PFSK-1 (cell line): Measurements from ENCODE around the gene CAMTA1.

Experiments used
- FOXP2 ChIP-seq: optimal IDR thresholded peaks from 2 replicates; pipeline ENCODE3; 2011; ENCODE audit warnings: borderline replicate concordance, control low read depth, inconsistent platforms; ENCODE audit not compliant: insufficient read depth; ENCODE audit errors: extremely low read length, extremely low read depth
- POLR2AphosphoS5 ChIP-seq: IDR thresholded peaks from 2 replicates; pipeline ENCODE4 v1.6.1; 2012; ENCODE audit warnings: low read depth, mild to moderate bottlenecking, control low read depth, low read length, moderate library complexity
- SIN3A ChIP-seq: IDR thresholded peaks from 2 replicates; pipeline ENCODE4 v1.6.1; 2012; ENCODE audit warnings: mild to moderate bottlenecking, low read length, moderate library complexity, borderline replicate concordance; ENCODE audit not compliant: insufficient read depth
- TAF1 ChIP-seq: IDR thresholded peaks from 2 replicates; pipeline ENCODE4 v1.6.1; 2012; ENCODE audit warnings: low read length, control low read depth, borderline replicate concordance; ENCODE audit not compliant: insufficient read depth
- TF ChIP-seq, protein P1 (sequence below), 2 experiments: IDR thresholded peaks; 2 replicates each; pipeline versions ENCODE4 v1.6.1 to v1.8.0; 2011 to 2012; ENCODE audit warnings: low read depth in 2 of 2, low read length in 2 of 2, control low read depth in 1 of 2, inconsistent platforms in 1 of 2, mild to moderate bottlenecking in 1 of 2, moderate library complexity in 1 of 2; ENCODE audit not compliant: insufficient read depth in 1 of 2

Gene CAMTA1

DNA sequence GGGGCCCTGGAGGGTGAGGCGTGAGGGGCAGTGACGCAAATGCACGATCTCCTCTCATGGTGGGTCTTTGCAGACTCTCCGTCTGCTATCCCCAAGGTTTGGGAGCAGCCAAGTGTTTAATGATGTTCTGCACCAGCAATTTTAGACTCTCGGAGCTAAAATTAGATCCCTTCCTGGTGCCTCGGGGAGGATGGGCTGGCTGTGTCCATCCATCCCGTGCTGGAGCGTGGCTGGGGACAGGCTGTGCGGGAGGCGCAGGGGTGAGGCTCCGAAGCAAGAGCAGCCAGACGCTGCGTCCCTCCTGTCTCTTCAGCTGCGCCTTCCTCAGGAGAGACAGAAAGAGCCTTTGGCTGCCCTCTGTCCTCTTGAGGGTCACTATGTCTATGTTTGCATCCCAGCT lies 387.6 kb downstream of the CAMTA1 start:
- no peak for TF ChIP-seq POLR2AphosphoS5

GRCh38 chr1:7174561-7174960 lies 389.3 kb downstream of the CAMTA1 start:
- TF ChIP-seq, protein P1, sequence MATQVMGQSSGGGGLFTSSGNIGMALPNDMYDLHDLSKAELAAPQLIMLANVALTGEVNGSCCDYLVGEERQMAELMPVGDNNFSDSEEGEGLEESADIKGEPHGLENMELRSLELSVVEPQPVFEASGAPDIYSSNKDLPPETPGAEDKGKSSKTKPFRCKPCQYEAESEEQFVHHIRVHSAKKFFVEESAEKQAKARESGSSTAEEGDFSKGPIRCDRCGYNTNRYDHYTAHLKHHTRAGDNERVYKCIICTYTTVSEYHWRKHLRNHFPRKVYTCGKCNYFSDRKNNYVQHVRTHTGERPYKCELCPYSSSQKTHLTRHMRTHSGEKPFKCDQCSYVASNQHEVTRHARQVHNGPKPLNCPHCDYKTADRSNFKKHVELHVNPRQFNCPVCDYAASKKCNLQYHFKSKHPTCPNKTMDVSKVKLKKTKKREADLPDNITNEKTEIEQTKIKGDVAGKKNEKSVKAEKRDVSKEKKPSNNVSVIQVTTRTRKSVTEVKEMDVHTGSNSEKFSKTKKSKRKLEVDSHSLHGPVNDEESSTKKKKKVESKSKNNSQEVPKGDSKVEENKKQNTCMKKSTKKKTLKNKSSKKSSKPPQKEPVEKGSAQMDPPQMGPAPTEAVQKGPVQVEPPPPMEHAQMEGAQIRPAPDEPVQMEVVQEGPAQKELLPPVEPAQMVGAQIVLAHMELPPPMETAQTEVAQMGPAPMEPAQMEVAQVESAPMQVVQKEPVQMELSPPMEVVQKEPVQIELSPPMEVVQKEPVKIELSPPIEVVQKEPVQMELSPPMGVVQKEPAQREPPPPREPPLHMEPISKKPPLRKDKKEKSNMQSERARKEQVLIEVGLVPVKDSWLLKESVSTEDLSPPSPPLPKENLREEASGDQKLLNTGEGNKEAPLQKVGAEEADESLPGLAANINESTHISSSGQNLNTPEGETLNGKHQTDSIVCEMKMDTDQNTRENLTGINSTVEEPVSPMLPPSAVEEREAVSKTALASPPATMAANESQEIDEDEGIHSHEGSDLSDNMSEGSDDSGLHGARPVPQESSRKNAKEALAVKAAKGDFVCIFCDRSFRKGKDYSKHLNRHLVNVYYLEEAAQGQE (IDR thresholded peaks at IDR 0.05; ENCODE audit: insufficient read depth in 1 of 2, low read depth in 2 of 2, low read length in 2 of 2): no peak
- TF ChIP-seq POLR2AphosphoS5 (no peak), TAF1 (no peak), SIN3A (no peak), FOXP2 (no peak)

GRCh38 chr1:7174980-7175906 lies 390.0 kb downstream of the CAMTA1 start:
- TF ChIP-seq FOXP2 (no peak), TAF1 (no peak), POLR2AphosphoS5 (no peak), SIN3A (no peak)
- TF ChIP-seq, protein P1 (IDR thresholded peaks at IDR 0.05; ENCODE audit: insufficient read depth in 1 of 2, low read depth in 2 of 2, low read length in 2 of 2): no peak

DNA sequence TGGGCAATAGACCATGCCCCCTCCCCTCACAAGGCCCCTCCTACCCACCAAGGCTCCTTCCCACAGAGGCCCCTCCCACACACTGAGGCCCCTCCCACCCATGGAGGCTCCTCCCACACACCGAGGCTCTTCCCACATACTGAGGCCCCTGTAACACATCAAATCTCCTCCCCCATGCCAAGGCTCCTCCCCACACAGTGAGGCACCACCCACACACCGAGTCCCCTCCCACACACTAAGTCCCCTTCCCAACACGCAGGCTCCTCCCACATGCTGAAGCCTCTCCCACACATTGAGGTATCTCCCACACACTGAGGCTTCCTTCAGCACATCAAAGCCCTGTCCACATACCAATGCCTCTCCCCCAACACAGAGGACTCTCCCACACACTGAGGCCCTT lies 391.8 kb downstream of the CAMTA1 start:
- TF ChIP-seq, protein P1 (IDR thresholded peaks at IDR 0.05; ENCODE audit: insufficient read depth in 1 of 2, low read depth in 2 of 2, low read length in 2 of 2): no peak
- TF ChIP-seq POLR2AphosphoS5 (no peak), TAF1 (no peak), FOXP2 (no peak), SIN3A (no peak)

DNA sequence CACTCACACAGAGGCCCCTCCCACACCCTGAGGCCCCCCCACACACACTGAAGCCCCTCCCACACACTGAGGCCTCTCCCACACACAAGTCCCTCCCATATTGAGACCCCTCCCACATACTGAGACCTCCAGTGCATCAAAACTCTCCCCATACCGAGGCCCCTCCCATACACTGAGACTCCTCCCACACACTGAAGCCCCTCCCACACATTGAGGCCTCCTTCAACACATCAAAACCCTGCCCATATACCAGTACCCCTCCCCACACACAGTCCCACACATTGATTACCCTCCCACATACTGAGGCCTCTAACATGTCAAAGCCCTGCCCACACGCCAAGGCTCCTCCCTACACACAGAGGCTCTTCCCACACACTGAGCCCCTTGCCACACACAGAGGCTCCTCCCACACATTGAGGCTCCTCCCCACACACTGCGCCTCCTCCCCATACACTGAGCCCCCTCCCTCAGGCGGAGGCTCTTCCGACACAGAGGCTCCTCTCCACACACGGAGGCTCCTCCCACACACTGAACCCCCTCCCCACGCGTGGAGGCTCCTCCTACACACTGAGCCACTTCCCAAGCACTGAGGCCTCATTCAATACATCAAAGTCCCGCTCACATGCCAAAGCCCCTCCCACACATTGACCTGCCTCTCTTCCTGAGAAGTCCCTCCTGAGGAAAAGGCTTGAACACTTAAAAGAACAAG lies 392.3 kb downstream of the CAMTA1 start:
- TF ChIP-seq TAF1 (no peak), SIN3A (no peak)

DNA sequence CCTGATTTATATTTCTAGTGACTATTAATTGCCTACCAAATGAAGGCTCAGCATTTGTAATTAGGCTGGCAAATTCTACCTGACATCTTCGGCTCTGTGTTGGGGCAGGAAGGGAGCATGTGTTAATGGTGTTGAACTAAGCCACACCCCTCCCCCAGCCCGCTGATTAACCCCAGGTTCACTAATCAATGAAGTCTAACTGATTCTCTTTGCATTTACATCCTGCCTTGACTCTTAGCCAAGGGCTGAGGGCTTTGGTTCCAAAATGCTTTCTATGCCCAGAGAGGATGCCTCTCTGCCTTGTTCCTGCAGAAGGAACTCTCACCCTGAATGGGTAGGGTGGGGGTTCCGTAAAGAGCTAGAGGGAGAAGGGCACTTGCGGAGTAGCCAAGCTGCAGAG lies 393.1 kb downstream of the CAMTA1 start:
- TF ChIP-seq POLR2AphosphoS5 (no peak), FOXP2 (no peak), SIN3A (no peak), TAF1 (no peak)
- TF ChIP-seq, protein P1 (IDR thresholded peaks at IDR 0.05; ENCODE audit: insufficient read depth in 1 of 2, low read depth in 2 of 2, low read length in 2 of 2): no peak
